Endothelial cell of umbilical vein (primary cell): ENCODE data around the gene GALNT9. TPM values are rescaled to one million over a fixed set of nuclear protein-coding genes. Genes with fewer than 3 reads are reported as not detected.

ENCODE experiments used
- BruUV-seq: library from RNA; stranded (reverse); fragments of 400-500 nt; replicated peaks from 2 replicates; lab custom pipeline; 2021; lab: Mats Ljungman, UMichigan
- CTCF ChIA-PET: fragments of 300-600, 350-600 bp; sonication (Branson Sonifier 250); formaldehyde crosslinking; loops from one replicate; lab custom pipeline; 2021; ENCODE audit warnings: antibody characterized with exemption, inconsistent platforms; lab: Charles Lee
- POLR2A ChIA-PET: fragments of 300-600, 350-600 bp; sonication (Branson Sonifier 250); formaldehyde crosslinking; loops from one replicate; lab custom pipeline; 2021; ENCODE audit warnings: antibody characterized with exemption, inconsistent platforms; lab: Charles Lee
- DNase-seq: peaks from one replicate; pipeline ENCODE4 v3.0.0-alpha.2; 2011; ENCODE audit warnings: low read depth, low spot score
- FAIRE-seq: peaks from 2 replicates; lab custom pipeline; 2011; peaks lifted over from hg19 to GRCh38; lab: Jason Lieb, UNC
- H2AFZ ChIP-seq: 2 replicates; pipeline ENCODE4 v1.6.0; 2012; ENCODE audit warnings: low read depth, low read length, control low read depth, inconsistent platforms
- H3K27ac ChIP-seq: 2 replicates; pipeline ENCODE4 v1.5.1; 2011; ENCODE audit warnings: low read depth, mild to moderate bottlenecking, control low read depth, low read length, moderate library complexity; ENCODE audit not compliant: insufficient read depth
- H3K27me3 ChIP-seq, 2 experiments: 2 replicates each; pipeline versions ENCODE4 v1.6.0 to v1.6.1; 2011; ENCODE audit warnings: low read length in 2 of 2, mixed read lengths in 1 of 2; ENCODE audit not compliant: control insufficient read depth in 2 of 2, insufficient read depth in 2 of 2
- H3K36me3 ChIP-seq, 2 experiments: 2 replicates in 1 of 2; 3 replicates in 1 of 2; pipeline ENCODE4 v1.5.1; 2011; ENCODE audit warnings: low read length in 2 of 2, mild to moderate bottlenecking in 1 of 2, moderate library complexity in 1 of 2; ENCODE audit not compliant: control insufficient read depth in 2 of 2, insufficient read depth in 2 of 2; ENCODE audit errors: extremely low read depth in 1 of 2
- H3K4me1 ChIP-seq: 3 replicates; pipeline ENCODE4 v1.5.1; 2011; ENCODE audit warnings: mild to moderate bottlenecking, low read length; ENCODE audit not compliant: control insufficient read depth, insufficient read depth; ENCODE audit errors: extremely low read depth
- H3K4me2 ChIP-seq: 2 replicates; pipeline ENCODE4 v1.6.1; 2011; ENCODE audit warnings: low read length, control low read depth, mixed read lengths; ENCODE audit not compliant: insufficient read depth
- H3K4me3 ChIP-seq, 3 experiments: fragments of 200-600 bp in 1 of 3; sonication (generic), shearing (Covaris generic) in 1 of 3; replicated peaks in 1 of 3; 2 replicates each; pipeline ENCODE4 v1.5.1; 2011 to 2016; ENCODE audit warnings: control low read depth in 3 of 3, low read length in 3 of 3, mild to moderate bottlenecking in 2 of 3, inconsistent platforms in 1 of 3, low read depth in 1 of 3, moderate library complexity in 1 of 3; ENCODE audit not compliant: insufficient read depth in 1 of 3
- H3K79me2 ChIP-seq: 2 replicates; pipeline ENCODE4 v1.6.0; 2012; ENCODE audit warnings: low read length, inconsistent platforms; ENCODE audit not compliant: control insufficient read depth, insufficient read depth
- H3K9ac ChIP-seq: replicated peaks from 2 replicates; pipeline ENCODE3; 2011; ENCODE audit warnings: low read length, control low read depth; ENCODE audit not compliant: insufficient read depth; ENCODE audit errors: extremely low read depth
- H3K9me1 ChIP-seq: replicated peaks from 3 replicates; pipeline ENCODE4 v1.6.0; 2011; ENCODE audit warnings: mild to moderate bottlenecking, low read length; ENCODE audit not compliant: control insufficient read depth, insufficient read depth; ENCODE audit errors: extremely low read depth
- H3K9me3 ChIP-seq: replicated peaks from 2 replicates; pipeline ENCODE4 v1.5.1; 2012; ENCODE audit warnings: low read length, inconsistent platforms; ENCODE audit not compliant: control insufficient read depth, insufficient read depth
- H4K20me1 ChIP-seq: replicated peaks from 2 replicates; pipeline ENCODE3; 2011; ENCODE audit warnings: mild to moderate bottlenecking, low read length; ENCODE audit not compliant: control insufficient read depth, insufficient read depth; ENCODE audit errors: extremely low read depth
- CTCF ChIP-seq, 2 donors: IDR thresholded peaks; 1 replicate in 1 of 2; 2 replicates in 1 of 2; pipeline ENCODE4 v1.5.1; 2011; ENCODE audit warnings: low read length in 2 of 2, mild to moderate bottlenecking in 2 of 2, moderate library complexity in 2 of 2, control low read depth in 1 of 2, inconsistent platforms in 1 of 2, low read depth in 1 of 2; ENCODE audit not compliant: insufficient read depth in 1 of 2; ENCODE audit errors: extremely low read depth in 1 of 2
- EZH2 ChIP-seq: IDR thresholded peaks from 2 replicates; pipeline ENCODE4 v1.6.1; 2012; ENCODE audit warnings: borderline replicate concordance, low read depth, mild to moderate bottlenecking, moderate library complexity, low read length, inconsistent platforms; ENCODE audit not compliant: severe bottlenecking
- FOS ChIP-seq: IDR thresholded peaks from 2 replicates; pipeline ENCODE4 v1.6.1; 2011; ENCODE audit warnings: mild to moderate bottlenecking, low read length, moderate library complexity, borderline replicate concordance; ENCODE audit not compliant: insufficient read depth
- GATA2 ChIP-seq: IDR thresholded peaks from 2 replicates; pipeline ENCODE4 v1.7.0; 2011; ENCODE audit warnings: low read depth, mild to moderate bottlenecking, moderate library complexity, mixed read lengths, low read length; ENCODE audit not compliant: insufficient read length, insufficient read depth
- JUN ChIP-seq: IDR thresholded peaks from 2 replicates; pipeline ENCODE4 v1.6.1; 2011; ENCODE audit warnings: borderline replicate concordance, low read depth; ENCODE audit not compliant: insufficient read length, insufficient read depth
- MYC ChIP-seq: IDR thresholded peaks from one replicate; pipeline ENCODE4 v1.6.1; 2011; ENCODE audit warnings: mild to moderate bottlenecking, low read depth, low read length
- POLR2A ChIP-seq: IDR thresholded peaks from 2 replicates; pipeline ENCODE4 v1.6.1; 2012; ENCODE audit warnings: low read depth, mild to moderate bottlenecking, control low read depth, low read length
- POLR2AphosphoS5 ChIP-seq: IDR thresholded peaks from 2 replicates; pipeline ENCODE4 v1.6.1; 2012; ENCODE audit warnings: low read depth, mild to moderate bottlenecking, control low read depth, low read length, moderate library complexity; ENCODE audit not compliant: insufficient read depth
- dilution Hi-C: fragments of 300-500 bp; cut with MboI; formaldehyde crosslinking; loops from one replicate; pipeline ENCODE4 v1.15.0; 2019; ENCODE audit warnings: low sequenced_read_pairs; ENCODE audit not compliant: extremely low pct_ligation_motif_present
- intact Hi-C: fragments of 100-400 bp; cut with micrococcal nuclease; formaldehyde crosslinking; loops from one replicate; pipeline ENCODE4 v1.10.0; 2022
- polyA plus RNA-seq, 4 experiments: library from polyadenylated mRNA; depleted of rRNA in 3 of 4; stranded (reverse) in 3 of 4; unstranded in 1 of 4; fragments of >200 nt; gene quantifications; 2 replicates each; pipeline versions ENCODE4 v1.2.1 to v1.2.3, GENCODE V29; 2011 to 2012; ENCODE audit warnings: missing spikeins in 1 of 4
- total RNA-seq: library from RNA; stranded (reverse); gene quantifications from 2 replicates; pipeline ENCODE4 v1.2.3, GENCODE V29; 2021
- TF ChIP-seq, protein P1 (sequence below): IDR thresholded peaks from 2 replicates; pipeline ENCODE4 v1.6.1; 2011; ENCODE audit not compliant: insufficient read depth, insufficient read length

The GALNT9 gene
- total and polyA plus RNA-seq, 2 donors (not counting 3 experiments of a cell fraction or from before 2014, with no cell fraction given) = 0.14 to 0.73 TPM

DNA sequence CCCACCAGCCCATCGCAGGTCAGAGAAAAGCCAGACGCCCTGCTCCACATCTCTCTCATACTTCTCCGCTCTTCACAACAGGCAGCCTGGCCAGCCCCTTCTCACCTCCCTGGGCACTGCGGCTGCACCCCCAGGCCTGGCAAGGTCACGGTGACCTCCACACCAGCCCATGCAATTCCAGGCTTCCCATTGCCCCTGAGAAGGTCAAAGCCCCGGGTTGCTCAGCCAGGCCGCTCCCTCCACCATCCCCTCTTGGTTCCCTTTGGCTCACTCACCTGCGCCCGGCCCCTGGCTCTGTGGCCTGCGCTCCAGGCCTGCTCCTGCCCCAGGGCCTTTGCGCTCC lies 55.4 kb downstream of the GALNT9 start:
- Histone ChIP-seq H3K36me3 (no peaks in the 10 kb centered on the region), H3K4me2 (no peak overlapping the region), H3K4me1 (no peaks in the 10 kb centered on the region), H3K9me1 (no peaks in the 10 kb centered on the region), H3K79me2 (no peaks in the 10 kb centered on the region), H2AFZ (no peak overlapping the region), H3K4me3 (no peak overlapping the region), H3K27me3 (no peaks in the 10 kb centered on the region), H4K20me1 (no peaks in the 10 kb centered on the region), H3K9me3 (no peaks in the 10 kb centered on the region), H3K27ac (no peak overlapping the region), H3K9ac (no peak overlapping the region)
- dilution Hi-C loops = no loop called here
- BruUV-seq = no TSS peak
- intact Hi-C loops = no loop called here
- FAIRE-seq = no peak
- ChIA-PET POLR2A (no interaction called here), CTCF (interaction anchor here (1.1 kb wide), 1 partner anchor 140 kb away, joined by 3 read pairs; no protein-coding TSS in a partner anchor)
- TF ChIP-seq EZH2 = no peak
- no peak for TF ChIP-seq FOS
- TF ChIP-seq MYC = no peak
- TF ChIP-seq GATA2 = no peak
- TF ChIP-seq, protein P1, sequence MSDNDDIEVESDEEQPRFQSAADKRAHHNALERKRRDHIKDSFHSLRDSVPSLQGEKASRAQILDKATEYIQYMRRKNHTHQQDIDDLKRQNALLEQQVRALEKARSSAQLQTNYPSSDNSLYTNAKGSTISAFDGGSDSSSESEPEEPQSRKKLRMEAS = no peak
- no peak for TF ChIP-seq JUN
- no peak for TF ChIP-seq POLR2AphosphoS5
- TF ChIP-seq POLR2A = no peak
- no peak for TF ChIP-seq CTCF (IDR thresholded peaks at IDR 0.05; ENCODE audit: extremely low read depth in 1 of 2, insufficient read depth in 1 of 2, low read depth in 1 of 2, low read length in 2 of 2)
- DNase-seq = no peak
